ENCODE measurements around the gene ANKRD28. TPM values are rescaled to one million over a fixed set of nuclear protein-coding genes. Genes with fewer than 3 reads are reported as not detected.
"Not testable (repeated sequence)": the region's sequence is repeated elsewhere in the genome, so short reads cannot be mapped to it uniquely, and the experiment has no call there.

ANKRD28 gene
- total RNA-seq, 8 experiments from 2014 or later, result 16.2 to 59.8 (median 20.9) TPM

- Histone ChIP-seq H3K27ac (no peak overlapping the region), H3K4me1 (replicated peaks in 1 of 2) (peaks cover 0 to 4% of the 10 kb centered on the region in 2 donors), H3K4me3 (no peak overlapping the region)
- in situ Hi-C loops (cut with MboI; ENCODE audit: low pct_unique_long_range_greater_than_20kb in 2 of 9, low sequenced_read_pairs in 9 of 9, unreplicated experiment in 9 of 9), result no loop called here
- 21 to 96% (median 88%) methylated on average over 2 to 6 of the region's 6 CpGs for WGBS, 10 experiments
- ATAC-seq (replicated peaks in 6 of 8), result peak in 2 of 8 experiments; percentile 22 to 25
Measured at GRCh38 chr3:15781637-15782402, 16.0 kb downstream of the ANKRD28 start.

GRCh38 chr3:15781131-15781530 is 16.6 kb downstream of the ANKRD28 start:
- Histone ChIP-seq H3K4me3 (no peak overlapping the region), H3K27ac (no peak overlapping the region)
- no peak for ATAC-seq (replicated peaks in 6 of 8)

GRCh38 chr3:15779111-15779510 is 18.7 kb downstream of the ANKRD28 start:
- no peak overlapping the region for H3K4me3 ChIP-seq
- in situ Hi-C loops (cut with MboI; ENCODE audit: low pct_unique_long_range_greater_than_20kb in 2 of 9, low sequenced_read_pairs in 9 of 9, unreplicated experiment in 9 of 9), result no loop called here
- peaks cover 0 to 4% of the 10 kb centered on the region in 2 donors for H3K4me1 ChIP-seq (replicated peaks in 1 of 2)
- ATAC-seq (replicated peaks in 6 of 8), result no peak
- no peak overlapping the region for H3K27ac ChIP-seq
- WGBS, 10 experiments, result 85 to 100% (median 100%) methylated on average over 1 of the region's 1 CpG; no CpG with 5 or more reads in 3 of the 10 experiments

More at GRCh38 chr3:15781131-15781530, 16.6 kb downstream of the ANKRD28 start:
- H3K4me1 ChIP-seq (replicated peaks in 1 of 2), result peaks cover 0 to 4% of the 10 kb centered on the region in 2 donors
- in situ Hi-C loops (cut with MboI; ENCODE audit: low pct_unique_long_range_greater_than_20kb in 2 of 9, low sequenced_read_pairs in 9 of 9, unreplicated experiment in 9 of 9), result no loop called here

GRCh38 chr3:15778332-15778858 is 19.4 kb downstream of the ANKRD28 start:
- in situ Hi-C loops (cut with MboI; ENCODE audit: low pct_unique_long_range_greater_than_20kb in 2 of 9, low sequenced_read_pairs in 9 of 9, unreplicated experiment in 9 of 9), result no loop called here
- Histone ChIP-seq H3K27ac (no peak overlapping the region), H3K4me1 (replicated peaks in 1 of 2) (peaks cover 0 to under 1% of the 10 kb centered on the region in 2 donors), H3K4me3 (no peak overlapping the region)
- 60 to 86% (median 84%) methylated on average over 1 to 2 of the region's 2 CpGs; no CpG with 5 or more reads in 4 of the 10 experiments for WGBS, 10 experiments
- ATAC-seq (replicated peaks in 6 of 8), result peak in 1 of 8 experiments; percentile 13

- WGBS, 10 experiments, result 75 to 100% (median 100%) methylated on average over 1 to 2 of the region's 6 CpGs; no CpG with 5 or more reads in 2 of the 10 experiments
- H3K27ac ChIP-seq; H3K4me3 ChIP-seq; in situ Hi-C loops (cut with MboI; ENCODE audit: low pct_unique_long_range_greater_than_20kb in 2 of 9, low sequenced_read_pairs in 9 of 9, unreplicated experiment in 9 of 9); ATAC-seq (replicated peaks in 6 of 8); H3K4me1 ChIP-seq (replicated peaks in 1 of 2): not testable (repeated sequence)
Measured at GRCh38 chr3:15774931-15775560, 22.7 kb downstream of the ANKRD28 start.

- 40 to 100% (median 95%) methylated on average over 1 of the region's 1 CpG; no CpG with 5 or more reads in 4 of the 10 experiments for WGBS, 10 experiments
- peaks cover 2% of the 10 kb centered on the region in 2 donors for H3K4me1 ChIP-seq (replicated peaks in 1 of 2)
Measured at GRCh38 chr3:15771444-15771843, 26.3 kb downstream of the ANKRD28 start.

GRCh38 chr3:15769256-15769915 is 28.4 kb downstream of the ANKRD28 start:
- peaks cover 2% of the 10 kb centered on the region in 2 donors for H3K4me1 ChIP-seq (replicated peaks in 1 of 2)
- in situ Hi-C loops (cut with MboI; ENCODE audit: low pct_unique_long_range_greater_than_20kb in 2 of 9, low sequenced_read_pairs in 9 of 9, unreplicated experiment in 9 of 9), result no loop called here
- WGBS, 10 experiments, result 0 to 100% (median 82%) methylated on average over 1 to 2 of the region's 2 CpGs
- ATAC-seq (replicated peaks in 6 of 8), result no peak
- no peak overlapping the region for H3K27ac ChIP-seq
- no peak overlapping the region for H3K4me3 ChIP-seq

More at GRCh38 chr3:15771444-15771843, 26.3 kb downstream of the ANKRD28 start:
- in situ Hi-C loops (cut with MboI; ENCODE audit: low pct_unique_long_range_greater_than_20kb in 2 of 9, low sequenced_read_pairs in 9 of 9, unreplicated experiment in 9 of 9), result no loop called here
- Histone ChIP-seq H3K27ac (no peak overlapping the region), H3K4me3 (no peak overlapping the region)
- no peak for ATAC-seq (replicated peaks in 6 of 8)

- WGBS, 10 experiments, result 13 to 81% (median 29%) methylated on average over 1 to 4 of the region's 5 CpGs
- no peak overlapping the region for H3K4me3 ChIP-seq
- peaks cover 2% of the 10 kb centered on the region in 2 donors for H3K4me1 ChIP-seq (replicated peaks in 1 of 2)
- H3K27ac ChIP-seq, result no peak overlapping the region
- peak; percentile 70 to 97 (median 93) for ATAC-seq (replicated peaks in 6 of 8)
- in situ Hi-C loops (cut with MboI; ENCODE audit: low pct_unique_long_range_greater_than_20kb in 2 of 9, low sequenced_read_pairs in 9 of 9, unreplicated experiment in 9 of 9), result no loop called here
Measured at GRCh38 chr3:15768421-15769255, 29.1 kb downstream of the ANKRD28 start.

- peaks cover 2% of the 10 kb centered on the region in 2 donors for H3K4me1 ChIP-seq (replicated peaks in 1 of 2)
- H3K27ac ChIP-seq, result no peak overlapping the region
- WGBS, 10 experiments, result 80 to 100% (median 100%) methylated on average over 1 of the region's 1 CpG; no CpG with 5 or more reads in 3 of the 10 experiments
- ATAC-seq (replicated peaks in 6 of 8), result no peak
- no peak overlapping the region for H3K4me3 ChIP-seq
- in situ Hi-C loops (cut with MboI; ENCODE audit: low pct_unique_long_range_greater_than_20kb in 2 of 9, low sequenced_read_pairs in 9 of 9, unreplicated experiment in 9 of 9), result no loop called here
Measured at GRCh38 chr3:15766406-15766805, 31.4 kb downstream of the ANKRD28 start.

GRCh38 chr3:15758295-15758694 is 39.5 kb downstream of the ANKRD28 start:
- 44 to 100% (median 90%) methylated on average over 1 to 3 of the region's 3 CpGs; no CpG with 5 or more reads in 3 of the 10 experiments for WGBS, 10 experiments
- Histone ChIP-seq H3K4me1 (replicated peaks in 1 of 2) (no peaks in the 10 kb centered on the region), H3K4me3 (no peak overlapping the region), H3K27ac (no peak overlapping the region)
- ATAC-seq (replicated peaks in 6 of 8), result peak in 2 of 8 experiments; percentile 96 to 98
- in situ Hi-C loops (cut with MboI; ENCODE audit: low pct_unique_long_range_greater_than_20kb in 2 of 9, low sequenced_read_pairs in 9 of 9, unreplicated experiment in 9 of 9), result no loop called here

- 83 to 100% (median 100%) methylated on average over 1 of the region's 1 CpG; no CpG with 5 or more reads in 2 of the 10 experiments for WGBS, 10 experiments
- H3K27ac ChIP-seq, result no peak overlapping the region
- in situ Hi-C loops (cut with MboI; ENCODE audit: low pct_unique_long_range_greater_than_20kb in 2 of 9, low sequenced_read_pairs in 9 of 9, unreplicated experiment in 9 of 9), result no loop called here
- no peak for ATAC-seq (replicated peaks in 6 of 8)
- no peaks in the 10 kb centered on the region for H3K4me1 ChIP-seq (replicated peaks in 1 of 2)
- no peak overlapping the region for H3K4me3 ChIP-seq
Measured at GRCh38 chr3:15757824-15758223, 40.0 kb downstream of the ANKRD28 start.

- Histone ChIP-seq H3K4me1 (replicated peaks in 1 of 2) (no peaks in the 10 kb centered on the region), H3K4me3 (no peak overlapping the region), H3K27ac (no peak overlapping the region)
- peak in 3 of 8 experiments; percentile 15 to 34 (median 21) for ATAC-seq (replicated peaks in 6 of 8)
- 20 to 100% (median 70%) methylated on average over 1 to 3 of the region's 3 CpGs; no CpG with 5 or more reads in 1 of the 10 experiments for WGBS, 10 experiments
- in situ Hi-C loops (cut with MboI; ENCODE audit: low pct_unique_long_range_greater_than_20kb in 2 of 9, low sequenced_read_pairs in 9 of 9, unreplicated experiment in 9 of 9), result no loop called here
Measured at GRCh38 chr3:15756505-15756904, 41.3 kb downstream of the ANKRD28 start.
